ENCODE measurements around the gene EIF4G1. TPM values are rescaled to one million over a fixed set of nuclear protein-coding genes. Genes with fewer than 3 reads are reported as not detected.

EIF4G1 gene
- total RNA-seq, 1 experiment from 2014 or later = 532 TPM

DNA sequence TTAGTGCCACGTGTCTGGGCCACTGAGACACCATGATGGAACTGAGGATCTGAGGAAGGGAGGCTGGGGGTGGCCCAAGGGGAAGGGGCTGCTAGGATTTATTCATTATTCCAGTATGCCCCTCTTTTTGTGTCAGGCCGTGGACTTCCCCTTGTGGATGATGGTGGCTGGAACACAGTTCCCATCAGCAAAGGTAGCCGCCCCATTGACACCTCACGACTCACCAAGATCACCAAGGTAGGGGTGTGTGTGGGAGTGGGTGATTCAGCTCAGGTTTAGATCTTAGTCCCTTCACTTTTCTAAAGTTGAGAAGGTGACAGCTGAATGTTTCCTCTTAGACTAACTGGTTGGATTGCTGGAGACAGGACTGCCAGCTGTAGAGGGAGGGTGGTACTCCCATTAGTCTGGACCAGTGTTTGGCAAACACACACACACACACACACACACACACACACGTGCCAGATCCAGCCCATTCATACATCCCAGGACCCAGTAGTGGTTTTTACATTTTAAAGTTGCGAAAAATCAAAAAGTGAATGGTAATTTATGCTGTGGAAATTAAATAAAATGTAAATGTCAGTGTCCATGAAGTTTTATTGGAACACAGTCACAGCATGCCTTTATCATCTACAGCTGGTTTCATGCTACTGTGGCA lies 11.4 kb downstream of the EIF4G1 start:
- no peak for DNase-seq
- H3K4me1 Mint-ChIP-seq = no peaks in the 10 kb centered on the region
- H2BK15ac ChIP-seq (ENCODE audit: low read depth, low read length) = no peak overlapping the region
- H3K56ac ChIP-seq (ENCODE audit: insufficient read length, low read depth, low read length) = no peak overlapping the region
- H4K20me1 ChIP-seq (ENCODE audit: control insufficient read depth, insufficient read depth, insufficient read length) = no peaks in the 10 kb centered on the region
- no peaks in the 10 kb centered on the region; the same call in none of the 2 replicates for H3K27me3 Mint-ChIP-seq (ENCODE audit: low read depth)
- H3K14ac ChIP-seq (ENCODE audit: insufficient read depth, low read length) = no peak overlapping the region
- no peaks in the 10 kb centered on the region for H3K9me3 Mint-ChIP-seq
- no peak overlapping the region for H3K18ac ChIP-seq (ENCODE audit: insufficient read length, low read depth, low read length)
- no peak overlapping the region for H2BK20ac ChIP-seq (ENCODE audit: low read depth, low read length, poor library complexity, severe bottlenecking)
- H3K4me1 ChIP-seq (ENCODE audit: insufficient read depth, low read length) = no peaks in the 10 kb centered on the region
- no peak overlapping the region for H4K91ac ChIP-seq (ENCODE audit: insufficient read length, low read depth, low read length)
- no peak overlapping the region for H3T11ph ChIP-seq (ENCODE audit: low read length)
- H2AFZ ChIP-seq (ENCODE audit: low read length) = no peak overlapping the region
- no peak overlapping the region for H2BK12ac ChIP-seq (ENCODE audit: insufficient read length, low read depth, low read length)
- H3K27me3 ChIP-seq (ENCODE audit: insufficient read depth, low read length) = no peaks in the 10 kb centered on the region
- no peak overlapping the region for H3K23ac ChIP-seq (ENCODE audit: insufficient read length, low read depth, low read length)
- H3K23me2 ChIP-seq (ENCODE audit: insufficient read length, low read depth, low read length, poor library complexity, severe bottlenecking) = no peaks in the 10 kb centered on the region
- no peaks in the 10 kb centered on the region for H3K79me2 ChIP-seq (ENCODE audit: insufficient read depth, low read length)
- H2AK5ac ChIP-seq (ENCODE audit: insufficient read length, low read length) = no peak overlapping the region
- no peaks in the 10 kb centered on the region for H3K9me3 ChIP-seq (ENCODE audit: control insufficient read depth, low read depth, low read length)
- no peak overlapping the region for H3K27ac ChIP-seq (ENCODE audit: insufficient read length, low read depth, low read length)
- no peak overlapping the region for H3K27ac Mint-ChIP-seq
- H4K8ac ChIP-seq (replicated peaks; ENCODE audit: insufficient read length, low read depth, low read length) = no peak overlapping the region
- no peaks in the 10 kb centered on the region for H3K79me1 ChIP-seq (ENCODE audit: insufficient read depth, low read depth, low read length, poor library complexity, severe bottlenecking)
- no peak overlapping the region for H2BK5ac ChIP-seq (ENCODE audit: insufficient read length, low read length)
- H3K4me2 ChIP-seq (ENCODE audit: insufficient read depth, insufficient read length, low read length) = no peak overlapping the region
- no peak overlapping the region for H3K9ac ChIP-seq (ENCODE audit: extremely low read depth, insufficient read length, low read length)
- TF ChIP-seq, protein P1, sequence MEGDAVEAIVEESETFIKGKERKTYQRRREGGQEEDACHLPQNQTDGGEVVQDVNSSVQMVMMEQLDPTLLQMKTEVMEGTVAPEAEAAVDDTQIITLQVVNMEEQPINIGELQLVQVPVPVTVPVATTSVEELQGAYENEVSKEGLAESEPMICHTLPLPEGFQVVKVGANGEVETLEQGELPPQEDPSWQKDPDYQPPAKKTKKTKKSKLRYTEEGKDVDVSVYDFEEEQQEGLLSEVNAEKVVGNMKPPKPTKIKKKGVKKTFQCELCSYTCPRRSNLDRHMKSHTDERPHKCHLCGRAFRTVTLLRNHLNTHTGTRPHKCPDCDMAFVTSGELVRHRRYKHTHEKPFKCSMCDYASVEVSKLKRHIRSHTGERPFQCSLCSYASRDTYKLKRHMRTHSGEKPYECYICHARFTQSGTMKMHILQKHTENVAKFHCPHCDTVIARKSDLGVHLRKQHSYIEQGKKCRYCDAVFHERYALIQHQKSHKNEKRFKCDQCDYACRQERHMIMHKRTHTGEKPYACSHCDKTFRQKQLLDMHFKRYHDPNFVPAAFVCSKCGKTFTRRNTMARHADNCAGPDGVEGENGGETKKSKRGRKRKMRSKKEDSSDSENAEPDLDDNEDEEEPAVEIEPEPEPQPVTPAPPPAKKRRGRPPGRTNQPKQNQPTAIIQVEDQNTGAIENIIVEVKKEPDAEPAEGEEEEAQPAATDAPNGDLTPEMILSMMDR (conservative IDR thresholded peaks at IDR 0.05) = no peak
- no peak overlapping the region for H3K4ac ChIP-seq (ENCODE audit: low read depth, low read length)
- H2BK120ac ChIP-seq (ENCODE audit: low read depth, low read length, poor library complexity, severe bottlenecking) = no peak overlapping the region
- peaks cover 89 to 98% (median 97%) of the 10 kb centered on the region in 3 experiments for H3K36me3 Mint-ChIP-seq (ENCODE audit: insufficient read depth in 1 of 3, low read depth in 3 of 3)
- no CpG with 5 or more reads among the region's 6 CpGs for WGBS (ENCODE audit: extremely low coverage, insufficient read length, low lambda C conversion rate)
- no peak overlapping the region for H4K5ac ChIP-seq (ENCODE audit: insufficient read length, low read depth, low read length)
- no peak overlapping the region for H3K4me3 Mint-ChIP-seq
